Measurements from ENCODE around the gene PGM5.
A peak's percentile ranks its signal among the peaks of the same experiment; 100 is the strongest.

The PGM5 gene

GRCh38 chr9:68541568-68541967 is 185.2 kb downstream of the PGM5 start:
- FAIRE-seq: no peak

- FAIRE-seq: no peak
Measured at GRCh38 chr9:68545033-68545705, 188.8 kb downstream of the PGM5 start.

- no peak for FAIRE-seq
Measured at GRCh38 chr9:68546596-68547390, 190.4 kb downstream of the PGM5 start.

- no peak for FAIRE-seq
Measured at GRCh38 chr9:68547417-68547816, 191.0 kb downstream of the PGM5 start.

GRCh38 chr9:68548241-68548640 is 191.8 kb downstream of the PGM5 start:
- no peak for FAIRE-seq

GRCh38 chr9:68551191-68551590 is 194.8 kb downstream of the PGM5 start:
- no peak for FAIRE-seq

GRCh38 chr9:68552700-68553476 is 196.5 kb downstream of the PGM5 start:
- FAIRE-seq: no peak

GRCh38 chr9:68555437-68556150 is 199.2 kb downstream of the PGM5 start:
- no peak for FAIRE-seq

- FAIRE-seq: no peak
Measured at GRCh38 chr9:68558545-68558944, 202.1 kb downstream of the PGM5 start.

GRCh38 chr9:68560071-68560844 is 203.8 kb downstream of the PGM5 start:
- no peak for FAIRE-seq

GRCh38 chr9:68562461-68562860 is 206.1 kb downstream of the PGM5 start:
- FAIRE-seq: no peak

GRCh38 chr9:68567565-68567964 is 211.2 kb downstream of the PGM5 start:
- FAIRE-seq: no peak

GRCh38 chr9:68574150-68574549 is 217.7 kb downstream of the PGM5 start:
- peak; percentile 78 for FAIRE-seq

GRCh38 chr9:68575817-68576216 is 219.4 kb downstream of the PGM5 start:
- no peak for FAIRE-seq

GRCh38 chr9:68577774-68578591 is 221.6 kb downstream of the PGM5 start:
- no peak for FAIRE-seq
